ENCODE results near the gene BPGM.

DNA sequence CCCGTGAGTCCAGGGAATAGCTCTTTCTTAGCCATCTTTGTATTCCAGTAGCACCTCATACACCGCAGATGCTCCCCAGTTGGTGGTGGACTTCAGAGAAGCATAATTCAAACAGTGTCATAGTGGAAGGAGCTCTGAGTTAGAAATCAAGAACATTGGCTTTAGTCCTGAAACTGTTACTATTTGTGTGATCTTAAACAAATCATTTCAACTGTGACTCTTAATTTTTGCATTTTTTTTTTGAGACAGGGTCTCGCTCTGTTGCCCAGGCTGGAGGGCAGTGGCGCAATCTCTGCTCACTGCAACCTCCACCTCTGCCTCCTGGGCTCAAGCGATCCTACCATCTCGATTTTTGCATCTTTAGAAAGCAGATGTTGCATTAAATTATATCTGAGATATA is 1.8 kb downstream of the BPGM start:
- TF ChIP-seq, protein P1, sequence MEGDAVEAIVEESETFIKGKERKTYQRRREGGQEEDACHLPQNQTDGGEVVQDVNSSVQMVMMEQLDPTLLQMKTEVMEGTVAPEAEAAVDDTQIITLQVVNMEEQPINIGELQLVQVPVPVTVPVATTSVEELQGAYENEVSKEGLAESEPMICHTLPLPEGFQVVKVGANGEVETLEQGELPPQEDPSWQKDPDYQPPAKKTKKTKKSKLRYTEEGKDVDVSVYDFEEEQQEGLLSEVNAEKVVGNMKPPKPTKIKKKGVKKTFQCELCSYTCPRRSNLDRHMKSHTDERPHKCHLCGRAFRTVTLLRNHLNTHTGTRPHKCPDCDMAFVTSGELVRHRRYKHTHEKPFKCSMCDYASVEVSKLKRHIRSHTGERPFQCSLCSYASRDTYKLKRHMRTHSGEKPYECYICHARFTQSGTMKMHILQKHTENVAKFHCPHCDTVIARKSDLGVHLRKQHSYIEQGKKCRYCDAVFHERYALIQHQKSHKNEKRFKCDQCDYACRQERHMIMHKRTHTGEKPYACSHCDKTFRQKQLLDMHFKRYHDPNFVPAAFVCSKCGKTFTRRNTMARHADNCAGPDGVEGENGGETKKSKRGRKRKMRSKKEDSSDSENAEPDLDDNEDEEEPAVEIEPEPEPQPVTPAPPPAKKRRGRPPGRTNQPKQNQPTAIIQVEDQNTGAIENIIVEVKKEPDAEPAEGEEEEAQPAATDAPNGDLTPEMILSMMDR (IDR thresholded peaks at IDR 0.05): no peak
- TF ChIP-seq EZH2phosphoT487 (IDR thresholded peaks at IDR 0.05): no peak
